ENCODE results near the gene PTPN6.

Gene PTPN6

GRCh38 chr12:6923851-6924250 lies 27.3 kb upstream of the PTPN6 start:
- no peak for TF ChIP-seq CTCF (IDR thresholded peaks at IDR 0.05; ENCODE audit: low read depth, low read length, missing control alignments)
- no peak for DNase-seq (ENCODE audit: low read depth)
- H3K4me3 ChIP-seq (ENCODE audit: low read depth, low read length), result no peak overlapping the region

- no peak for TF ChIP-seq CTCF (IDR thresholded peaks at IDR 0.05; ENCODE audit: low read depth, low read length, missing control alignments)
- H3K4me3 ChIP-seq (ENCODE audit: low read depth, low read length), result no peak overlapping the region
- DNase-seq (ENCODE audit: low read depth), result no peak
These were observed 26.0 kb upstream of the PTPN6 start for GRCh38 chr12:6925239-6925539.

DNA sequence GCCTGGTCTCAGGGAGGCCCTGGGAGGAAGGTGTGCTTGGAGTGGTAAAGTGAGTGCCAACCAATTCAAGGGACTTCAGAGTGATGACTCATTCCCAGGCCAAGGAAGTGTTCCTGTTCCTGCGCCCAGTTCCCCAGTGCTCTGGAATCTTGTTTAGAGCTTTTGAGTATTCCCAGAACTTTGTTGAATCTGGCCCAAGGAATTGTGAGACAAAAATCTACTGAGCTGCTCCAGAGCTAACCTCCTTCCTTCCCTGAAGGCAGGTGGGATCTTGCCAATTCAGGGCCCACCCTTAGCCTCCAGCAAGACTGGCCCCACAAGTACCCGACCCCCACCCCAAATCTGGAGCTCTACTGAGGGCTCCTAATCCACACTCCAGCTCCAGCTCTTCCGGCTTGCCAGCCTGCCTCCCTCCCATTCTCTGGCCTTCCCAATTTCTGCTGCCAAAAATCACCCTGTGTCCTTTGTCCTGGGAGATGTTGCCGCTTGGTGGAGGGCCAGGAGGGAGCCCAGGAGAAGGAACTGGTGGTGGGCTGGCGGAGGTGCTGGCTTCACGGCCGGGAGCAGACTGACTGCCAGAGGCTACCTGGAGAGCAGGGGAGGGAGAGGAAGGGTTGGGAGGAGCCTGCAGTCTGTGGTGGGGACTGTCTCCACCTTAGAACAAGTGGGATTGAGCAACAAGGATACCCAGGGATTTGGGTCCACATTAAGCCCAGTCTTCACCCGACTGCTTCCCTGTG lies 25.4 kb upstream of the PTPN6 start:
- DNase-seq (ENCODE audit: low read depth), result no peak
- H3K4me3 ChIP-seq (ENCODE audit: low read depth, low read length), result no peak overlapping the region
- TF ChIP-seq CTCF (IDR thresholded peaks at IDR 0.05; ENCODE audit: low read depth, low read length, missing control alignments), result no peak

GRCh38 chr12:6927379-6928021 lies 23.7 kb upstream of the PTPN6 start, which contains the start of gene ATN1:
Gene ATN1 (plus strand): TSS chr12:6927959. CDS start chr12:6934002, 6,043 bp downstream.
- no peak for TF ChIP-seq CTCF (IDR thresholded peaks at IDR 0.05; ENCODE audit: low read depth, low read length, missing control alignments)
- no peak for DNase-seq (ENCODE audit: low read depth)
- H3K4me3 ChIP-seq (ENCODE audit: low read depth, low read length), result peak within 1 kb of the TSS; percentile 77

GRCh38 chr12:6928022-6928702 lies 23.0 kb upstream of the PTPN6 start:
- TF ChIP-seq CTCF (IDR thresholded peaks at IDR 0.05; ENCODE audit: low read depth, low read length, missing control alignments), result no peak
- no peak for DNase-seq (ENCODE audit: low read depth)
- peak overlapping the region; percentile 77 for H3K4me3 ChIP-seq (ENCODE audit: low read depth, low read length)

GRCh38 chr12:6928703-6929407 lies 22.3 kb upstream of the PTPN6 start:
- DNase-seq (ENCODE audit: low read depth), result no peak
- TF ChIP-seq CTCF (IDR thresholded peaks at IDR 0.05; ENCODE audit: low read depth, low read length, missing control alignments), result no peak
- peak overlapping the region; percentile 77 for H3K4me3 ChIP-seq (ENCODE audit: low read depth, low read length)

Data from GM12864 (cell line).